GM23338 (cell line): ENCODE data around the gene DPEP2NB.

Experiments used
- CTCF ChIP-seq, 2 experiments: fragments of 200-600 bp in 1 of 2; sonication (generic) in 1 of 2; conservative IDR thresholded peaks; 2 replicates each; pipeline versions ENCODE4 v1.5.1 to v1.6.1; 2016 to 2017; ENCODE audit warnings: antibody characterized with exemption in 2 of 2, low read depth in 2 of 2, mild to moderate bottlenecking in 2 of 2, moderate library complexity in 1 of 2
- EZH2 ChIP-seq: fragments of 200-600 bp; sonication (generic); IDR thresholded peaks from one replicate; pipeline ENCODE4 v1.8.0; 2017; ENCODE audit warnings: antibody characterized with exemption, mild to moderate bottlenecking, low read depth; ENCODE audit not compliant: unreplicated experiment
- EZH2phosphoT487 ChIP-seq: fragments of 200-600 bp; sonication (generic); IDR thresholded peaks from one replicate; pipeline ENCODE4 v1.8.1; 2018; ENCODE audit warnings: antibody characterized with exemption; ENCODE audit not compliant: unreplicated experiment
- POLR2AphosphoS5 ChIP-seq: IDR thresholded peaks from 2 replicates; pipeline ENCODE4 v1.6.1; 2016; ENCODE audit warnings: antibody characterized with exemption, low read depth
- STAT1 ChIP-seq: IDR thresholded peaks from one replicate; pipeline ENCODE4 v1.6.1; 2016; ENCODE audit warnings: antibody characterized with exemption; ENCODE audit not compliant: unreplicated experiment

GRCh38 chr16:68033101-68033500 lies 17.4 kb upstream of the DPEP2NB start:
- TF ChIP-seq CTCF (conservative IDR thresholded peaks at IDR 0.05; ENCODE audit: low read depth in 2 of 2) (no peak), POLR2AphosphoS5 (no peak), EZH2 (no peak), STAT1 (no peak), EZH2phosphoT487 (no peak)
